ENCODE measurements around the gene INO80C. TPM values are rescaled to one million over a fixed set of nuclear protein-coding genes. Genes with fewer than 3 reads are reported as not detected.

Gene INO80C
- total RNA-seq, 3 donors from 2014 or later: 5.9 to 14.7 (median 6.7) TPM

DNA sequence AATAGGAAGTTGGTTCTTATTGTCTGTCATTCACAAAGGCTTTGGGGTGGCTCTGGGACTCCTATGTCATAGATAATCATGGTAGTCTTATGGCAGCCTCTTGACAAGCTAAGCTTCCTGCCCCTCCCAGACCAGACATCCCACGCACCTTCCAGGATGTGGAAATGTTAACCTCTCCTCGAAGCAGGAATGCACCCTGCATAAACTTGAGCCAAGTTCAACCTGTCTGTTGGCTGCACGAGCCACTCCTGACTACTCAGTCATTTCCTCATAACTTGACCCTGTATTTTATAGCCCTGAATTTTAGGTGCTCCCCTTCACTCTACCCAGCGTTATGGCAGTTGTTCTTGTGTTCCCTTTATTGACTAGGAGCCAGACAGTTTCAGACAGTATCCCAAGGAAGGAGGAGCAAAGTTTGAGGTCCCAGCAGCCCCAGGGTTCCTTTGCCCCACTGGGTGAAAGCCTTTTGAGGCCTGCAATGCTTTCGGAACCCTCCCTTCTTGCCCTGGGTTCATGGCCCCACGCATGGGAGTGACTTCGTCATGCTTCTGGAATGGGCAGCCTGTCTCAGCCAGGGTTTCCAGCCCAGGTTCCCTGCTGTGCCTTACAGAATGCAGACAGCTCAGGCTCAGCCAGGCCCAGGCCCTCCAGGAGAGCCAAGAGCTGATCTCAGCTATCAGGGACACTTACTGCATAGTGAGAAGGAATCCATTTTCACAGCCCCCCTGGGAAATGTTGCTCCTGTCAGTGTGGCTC is 15.6 kb upstream of the INO80C start:
- Histone ChIP-seq H3K36me3 (no peaks in the 10 kb centered on the region), H3K4me3 (no peak overlapping the region), H3K27ac (peak overlapping the region in 1 of 2 donors; percentile 33), H3K27me3 (no peaks in the 10 kb centered on the region), H3K4me1 (no peaks in the 10 kb centered on the region), H3K9me3 (no peaks in the 10 kb centered on the region)
- DNase-seq (ENCODE audit: low spot score in 2 of 2): peak in 1 of 2 donors; percentile 27
- intact Hi-C loops (cut with DNase I; ENCODE audit: low total_unique reads): loop anchor here (2.0 kb wide), 1 partner anchor 23 kb away; no protein-coding TSS in a partner anchor
- TF ChIP-seq POLR2A (IDR thresholded peaks at IDR 0.05) (no peak), CTCF (IDR thresholded peaks at IDR 0.05) (no peak), POLR2AphosphoS5 (IDR thresholded peaks at IDR 0.05) (no peak)

- intact Hi-C loops (cut with DNase I; ENCODE audit: low total_unique reads): loop anchor here (2.0 kb wide), 1 partner anchor 24 kb away; no protein-coding TSS in a partner anchor
Measured at GRCh38 chr18:35512761-35513160, 15.0 kb upstream of the INO80C start.

GRCh38 chr18:35511833-35512232 is 14.1 kb upstream of the INO80C start:
- H3K9me3 ChIP-seq: no peaks in the 10 kb centered on the region
- TF ChIP-seq POLR2A (IDR thresholded peaks at IDR 0.05) (no peak), POLR2AphosphoS5 (IDR thresholded peaks at IDR 0.05) (no peak), CTCF (IDR thresholded peaks at IDR 0.05) (no peak)
- no peak for DNase-seq (ENCODE audit: low spot score in 2 of 2)
- no peaks in the 10 kb centered on the region for H3K36me3 ChIP-seq
- no peaks in the 10 kb centered on the region for H3K27me3 ChIP-seq
- no peak overlapping the region for H3K27ac ChIP-seq
- intact Hi-C loops (cut with DNase I; ENCODE audit: low total_unique reads): loop anchor here (2.0 kb wide), 1 partner anchor 25 kb away; no protein-coding TSS in a partner anchor
- no peaks in the 10 kb centered on the region for H3K4me1 ChIP-seq
- H3K4me3 ChIP-seq: no peak overlapping the region

More at GRCh38 chr18:35512761-35513160, 15.0 kb upstream of the INO80C start:
- Histone ChIP-seq H3K27me3 (no peaks in the 10 kb centered on the region), H3K36me3 (no peaks in the 10 kb centered on the region), H3K4me3 (no peak overlapping the region), H3K4me1 (no peaks in the 10 kb centered on the region), H3K27ac (peak overlapping the region in 1 of 2 donors; percentile 33), H3K9me3 (no peaks in the 10 kb centered on the region)
- no peak for TF ChIP-seq CTCF (IDR thresholded peaks at IDR 0.05)
- DNase-seq (ENCODE audit: low spot score in 2 of 2): no peak

- Histone ChIP-seq H3K4me1 (no peaks in the 10 kb centered on the region), H3K4me3 (no peak overlapping the region), H3K27ac (no peak overlapping the region), H3K36me3 (no peaks in the 10 kb centered on the region), H3K27me3 (no peaks in the 10 kb centered on the region), H3K9me3 (no peaks in the 10 kb centered on the region)
- no peak for TF ChIP-seq CTCF (IDR thresholded peaks at IDR 0.05)
- no peak for TF ChIP-seq POLR2A (IDR thresholded peaks at IDR 0.05)
- TF ChIP-seq POLR2AphosphoS5 (IDR thresholded peaks at IDR 0.05): no peak
- DNase-seq (ENCODE audit: low spot score in 2 of 2): no peak
- intact Hi-C loops (cut with DNase I; ENCODE audit: low total_unique reads): no loop called here
Measured at GRCh38 chr18:35511428-35511827, 13.7 kb upstream of the INO80C start.

DNA sequence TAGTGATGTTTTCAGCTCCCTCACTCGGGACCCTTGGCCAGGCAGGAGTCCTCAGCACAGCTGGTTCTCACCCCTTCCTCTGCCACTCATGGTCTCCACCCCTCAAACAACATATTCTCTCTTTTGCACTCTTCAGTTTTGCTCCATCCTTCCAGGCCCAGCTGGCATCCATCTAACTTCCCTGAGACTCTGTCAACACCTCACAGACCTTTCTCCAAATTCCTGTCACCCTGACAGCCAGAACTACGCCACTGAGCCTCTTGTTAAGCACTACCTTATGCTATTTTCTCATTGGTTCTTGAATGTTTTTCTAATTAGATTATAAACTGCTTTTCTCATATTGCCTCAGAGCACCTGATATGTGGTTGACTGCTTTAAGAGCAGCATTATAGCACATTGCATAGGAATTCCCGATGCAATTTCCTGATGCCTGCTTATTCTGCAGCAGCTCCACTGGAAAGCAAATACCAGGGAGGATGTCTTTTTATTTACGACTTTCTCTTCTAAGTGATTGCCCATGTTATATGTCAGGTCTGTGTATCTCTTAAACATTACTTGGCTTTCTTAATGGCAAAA is 12.4 kb upstream of the INO80C start:
- Histone ChIP-seq H3K27ac (no peak overlapping the region), H3K4me1 (no peaks in the 10 kb centered on the region), H3K27me3 (no peaks in the 10 kb centered on the region), H3K9me3 (no peaks in the 10 kb centered on the region), H3K4me3 (no peak overlapping the region), H3K36me3 (no peaks in the 10 kb centered on the region)
- intact Hi-C loops (cut with DNase I; ENCODE audit: low total_unique reads): no loop called here
- no peak for DNase-seq (ENCODE audit: low spot score in 2 of 2)
- no peak for TF ChIP-seq POLR2A (IDR thresholded peaks at IDR 0.05)
- no peak for TF ChIP-seq POLR2AphosphoS5 (IDR thresholded peaks at IDR 0.05)
- no peak for TF ChIP-seq CTCF (IDR thresholded peaks at IDR 0.05)
